Right cardiac atrium (tissue), 5 donors: ENCODE measurements around the gene SLC35E1. TPM values are rescaled to one million over a fixed set of nuclear protein-coding genes. Genes with fewer than 3 reads are reported as not detected.

Source experiments
- ATAC-seq, 2 donors: fragments of 200-7000 bp; cut with Tn5 transposase; one replicate each; pipeline versions ENCODE4 v1.8.0 to v1.9.1; 2020; ENCODE audit warnings: moderate library complexity in 2 of 2, mild to moderate bottlenecking in 1 of 2
- DNase-seq, 3 donors: peaks; one replicate each; pipeline ENCODE4 v3.0.0-alpha.2; 2020
- H3K27ac ChIP-seq: one replicate; pipeline ENCODE4 v1.5.1; 2013; ENCODE audit warnings: mild to moderate bottlenecking, low read length, control low read depth, moderate library complexity
- H3K27me3 ChIP-seq: one replicate; pipeline ENCODE4 v1.6.1; 2013; ENCODE audit not compliant: control insufficient read depth, insufficient read depth
- H3K4me1 ChIP-seq: one replicate; pipeline ENCODE4 v1.6.1; 2013; ENCODE audit warnings: low read length; ENCODE audit not compliant: control insufficient read depth, insufficient read depth
- H3K4me3 ChIP-seq: one replicate; pipeline ENCODE4 v1.5.1; 2013; ENCODE audit warnings: low read length, control low read depth
- H3K9me3 ChIP-seq: one replicate; pipeline ENCODE4 v1.6.1; 2013; ENCODE audit warnings: low read length; ENCODE audit not compliant: control insufficient read depth
- WGBS: extraction: QIAGEN DNeasy Blood & Tissue Kit; methylation state at CpG from one replicate; pipeline ENCODE4 v1.1.7; 2013; 5-methylcytosine and 5-hydroxymethylcytosine counted together
- intact Hi-C, 4 donors: fragments of 100-400 bp; cut with DNase I; formaldehyde crosslinking; loops; one replicate each; pipeline versions ENCODE4 v1.11.0 to v1.14.0; 2022 to 2023
- polyA plus RNA-seq: library from polyadenylated mRNA; stranded (reverse); fragments of 200-250 nt; gene quantifications from one replicate; pipeline ENCODE4 v1.2.3, GENCODE V29; 2013
- total RNA-seq, 4 donors: library from RNA; stranded (reverse); fragmentation: NEBNext Ultra II Directional; extraction: Animal tissue kit (Norgen Biotek cat#: 25700); gene quantifications; one replicate each; pipeline ENCODE4 v1.2.1, GENCODE V29; 2021
- donor health status: healthy with polysubstance abuse.
- donor health status: DM: no; HTN: yes; CAD: no.
- donor health status: DM: no; HTN: no; CAD: no.
- donor health status: DM: no; HTN: yes; CAD: no; lungs with severe emphysema.
- donor health status: DM: yes; HTN: yes; CAD: no.

SLC35E1 gene
- total and polyA plus RNA-seq, 5 donors: 21.0 to 26.6 (median 25.5) TPM

DNA sequence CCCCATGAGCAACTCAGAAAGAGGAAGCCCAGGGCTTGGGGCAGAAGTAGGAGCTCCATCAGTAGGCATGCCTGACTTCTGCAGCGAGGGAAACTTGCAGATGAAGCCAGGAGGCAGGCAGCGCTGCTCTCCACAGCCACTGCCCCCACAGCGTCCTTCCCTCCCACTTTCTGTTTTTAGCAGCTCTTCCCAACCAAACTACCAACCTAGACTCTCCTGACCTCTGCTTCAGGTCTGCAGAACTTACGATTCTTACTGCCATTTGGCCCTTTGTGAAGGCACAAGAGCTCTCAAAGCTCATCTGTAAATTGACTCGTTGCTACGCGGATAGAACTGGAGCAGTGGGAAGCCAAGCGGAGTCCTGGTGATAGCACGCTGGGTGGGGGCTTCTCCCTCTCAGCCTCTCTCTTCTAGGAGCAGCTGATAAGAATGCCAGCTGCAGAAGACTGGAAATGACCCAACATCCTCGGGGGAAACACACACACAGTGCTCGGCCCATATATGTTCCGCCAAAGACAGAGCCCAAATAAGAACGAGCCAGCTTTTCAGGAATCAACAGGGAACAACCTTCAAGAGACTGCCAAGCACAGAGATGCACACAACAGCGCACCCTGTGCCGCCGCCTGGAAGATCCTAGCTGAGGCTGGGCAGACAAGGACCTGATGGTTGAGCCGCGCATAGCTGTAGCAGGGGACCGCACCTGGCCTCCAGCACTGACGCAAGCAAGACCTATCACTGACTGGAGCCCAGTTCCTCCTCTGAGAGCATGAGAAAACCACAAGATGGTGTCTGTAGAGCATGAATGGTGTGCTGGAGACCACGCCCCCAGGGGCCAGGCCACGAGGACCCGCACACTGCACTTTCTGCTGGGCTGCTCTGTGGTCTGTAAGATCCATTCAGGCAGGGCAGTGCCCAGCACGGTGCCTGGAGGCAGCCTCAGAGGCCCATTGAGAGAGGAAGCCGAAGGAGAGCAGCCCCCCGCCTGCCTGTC, 15.9 kb upstream of the SLC35E1 start:
- H3K4me3 ChIP-seq: no peak overlapping the region
- WGBS: 14% methylated on average over 26 of the region's 26 CpGs
- H3K27ac ChIP-seq: peak overlapping the region; percentile 46
- DNase-seq: peak in 1 of 3 donors; percentile 73
- intact Hi-C loops: no loop called here
- peaks cover 48% of the 10 kb centered on the region for H3K4me1 ChIP-seq
- H3K9me3 ChIP-seq: no peaks in the 10 kb centered on the region
- peak; percentile 26 to 30 for ATAC-seq
- H3K27me3 ChIP-seq: no peaks in the 10 kb centered on the region

DNA sequence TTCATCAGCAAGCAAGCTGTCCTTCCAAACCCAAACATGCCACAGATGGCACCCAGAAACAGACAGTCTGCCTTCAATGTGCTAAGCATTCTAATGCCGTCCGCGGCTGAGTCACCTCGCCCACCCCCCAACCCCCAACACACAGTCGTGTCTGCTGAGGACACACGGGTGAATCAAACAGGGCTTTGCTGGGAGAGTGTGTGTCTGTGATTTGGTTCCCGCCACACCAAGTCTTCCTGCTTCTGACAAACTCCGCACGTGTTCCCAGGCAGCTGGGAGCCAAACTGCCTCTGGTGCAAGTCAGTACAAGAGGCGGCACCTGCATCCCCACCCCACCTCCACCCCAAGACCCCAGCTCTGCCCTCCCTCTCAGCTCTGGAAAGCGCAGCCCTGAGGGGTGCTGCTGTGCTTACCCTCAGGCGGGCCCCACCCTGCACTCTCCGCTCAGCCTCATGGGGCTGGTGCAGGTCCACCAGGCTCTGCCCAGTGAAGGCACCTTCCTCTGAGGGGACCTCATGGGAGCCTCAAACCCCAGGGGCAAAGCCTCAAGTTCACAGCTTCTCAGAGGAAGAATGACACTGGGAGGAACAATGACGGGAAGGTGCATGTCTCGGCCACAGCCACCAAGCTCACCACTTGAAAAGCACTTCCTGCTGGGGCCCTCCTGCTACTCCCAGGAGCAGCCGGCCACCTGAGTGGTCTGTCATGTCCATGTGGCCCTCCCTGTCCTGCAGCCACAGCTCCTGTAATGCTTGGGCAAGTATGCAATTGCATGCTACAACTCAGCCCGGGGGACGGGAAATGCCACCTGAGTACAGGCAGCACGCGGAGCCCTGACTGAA, 15.0 kb upstream of the SLC35E1 start:
- Histone ChIP-seq H3K27ac (no peak overlapping the region), H3K27me3 (no peaks in the 10 kb centered on the region), H3K9me3 (no peaks in the 10 kb centered on the region), H3K4me3 (no peak overlapping the region), H3K4me1 (peaks cover 46% of the 10 kb centered on the region)
- DNase-seq (no peak), ATAC-seq (no peak)
- intact Hi-C loops: no loop called here
- WGBS: 45% methylated on average over 20 of the region's 20 CpGs

DNA sequence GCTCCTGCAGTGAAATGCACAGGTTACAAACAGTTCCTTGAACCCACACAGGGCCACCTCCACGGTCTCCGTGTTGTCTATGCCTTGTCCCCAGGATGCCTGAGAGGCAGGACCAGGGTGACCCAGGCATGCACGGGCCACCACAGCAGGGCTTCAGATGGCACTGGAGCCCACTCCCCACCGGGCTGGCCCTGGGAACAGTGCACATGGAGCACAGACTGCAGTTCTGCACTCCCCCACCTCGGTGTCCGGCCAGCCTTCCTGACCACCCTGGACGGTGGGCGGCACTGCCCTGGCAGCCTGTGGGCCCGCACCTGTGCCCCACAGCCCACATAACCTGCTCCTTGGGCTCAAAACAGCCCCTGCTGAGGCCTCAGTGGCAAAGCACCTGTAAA, 14.3 kb upstream of the SLC35E1 start:
- peaks cover 47% of the 10 kb centered on the region for H3K4me1 ChIP-seq
- no peaks in the 10 kb centered on the region for H3K9me3 ChIP-seq
- WGBS: 88% methylated on average over 9 of the region's 9 CpGs
- DNase-seq: peak in 1 of 3 donors; percentile 37
- intact Hi-C loops: no loop called here
- no peak for ATAC-seq
- no peak overlapping the region for H3K4me3 ChIP-seq
- no peaks in the 10 kb centered on the region for H3K27me3 ChIP-seq
- no peak overlapping the region for H3K27ac ChIP-seq

DNA sequence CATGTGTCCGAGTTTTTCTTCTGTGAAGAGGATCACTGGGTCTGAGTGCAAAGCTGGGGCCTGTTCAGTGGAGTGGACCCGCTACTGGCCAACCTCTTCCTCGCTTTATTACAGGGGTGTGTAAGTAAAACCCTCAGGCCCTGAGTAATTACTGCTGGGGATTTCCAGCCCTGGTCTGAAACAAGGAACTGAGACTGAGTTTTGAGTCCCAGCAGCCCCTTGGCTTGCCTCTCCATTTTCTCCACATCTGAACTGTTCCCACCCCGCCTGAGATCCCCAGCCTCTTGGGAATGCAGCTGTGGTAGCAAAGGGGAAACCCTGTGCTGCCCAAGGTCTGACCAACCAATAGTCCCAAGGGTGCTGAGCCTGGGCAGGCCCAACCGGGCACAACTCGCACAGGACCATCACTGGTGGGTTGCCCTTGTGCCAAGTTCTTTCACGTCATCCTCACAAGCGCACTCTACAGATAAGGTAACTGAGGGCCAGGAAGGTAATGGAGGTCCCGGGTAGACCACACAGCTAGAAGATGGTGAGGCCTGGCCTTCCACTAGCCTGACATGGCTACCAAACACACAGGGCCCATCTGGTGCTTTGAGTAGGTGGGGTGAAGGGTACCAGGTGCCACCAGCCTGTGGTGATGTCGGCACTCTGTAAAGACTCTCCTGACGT, 13.7 kb upstream of the SLC35E1 start:
- H3K9me3 ChIP-seq: no peaks in the 10 kb centered on the region
- peaks cover 51% of the 10 kb centered on the region for H3K4me1 ChIP-seq
- H3K4me3 ChIP-seq: no peak overlapping the region
- peak in 1 of 3 donors; percentile 32 for DNase-seq
- 83% methylated on average over 11 of the region's 11 CpGs for WGBS
- no peak for ATAC-seq
- intact Hi-C loops: no loop called here
- H3K27me3 ChIP-seq: no peaks in the 10 kb centered on the region
- H3K27ac ChIP-seq: no peak overlapping the region

DNA sequence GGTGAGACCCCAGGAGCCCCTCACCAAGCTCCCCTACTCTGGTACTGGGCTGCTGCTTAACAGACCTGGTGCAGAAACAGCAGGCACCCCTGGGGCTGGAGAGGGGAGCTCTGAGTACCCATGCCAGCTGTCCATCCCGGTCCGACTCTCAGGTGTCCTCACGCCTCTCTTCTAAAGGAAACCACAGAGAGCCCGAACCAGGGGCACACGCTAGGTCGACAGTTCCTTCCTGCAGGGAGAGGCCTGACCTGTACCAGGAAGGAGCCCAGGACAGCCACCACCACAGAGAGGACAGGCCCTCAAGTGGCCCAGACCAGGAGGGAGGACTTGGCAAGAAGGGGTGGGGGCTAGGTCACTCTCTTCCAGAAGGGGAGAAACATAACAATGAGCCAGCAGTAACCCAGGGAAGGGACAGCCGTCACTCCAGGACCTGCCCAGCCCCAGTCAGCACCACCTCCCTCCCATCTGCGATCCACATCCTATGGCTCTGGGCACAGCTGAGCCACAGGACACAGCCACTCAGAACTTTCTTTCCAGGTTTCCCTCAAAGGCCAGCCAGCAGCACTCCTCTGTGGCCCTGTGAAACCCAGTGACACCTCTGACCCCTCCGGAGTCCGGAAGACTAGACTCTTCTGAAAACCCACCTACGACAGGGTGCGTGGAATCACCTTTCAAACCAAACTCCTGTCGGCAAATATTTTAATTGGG, 13.0 kb upstream of the SLC35E1 start:
- Histone ChIP-seq H3K27ac (no peak overlapping the region), H3K9me3 (no peaks in the 10 kb centered on the region), H3K27me3 (no peaks in the 10 kb centered on the region), H3K4me3 (no peak overlapping the region), H3K4me1 (peaks cover 52% of the 10 kb centered on the region)
- WGBS: 79% methylated on average over 13 of the region's 13 CpGs
- intact Hi-C loops: no loop called here
- ATAC-seq (no peak), DNase-seq (peak in 1 of 3 donors; percentile 50)

DNA sequence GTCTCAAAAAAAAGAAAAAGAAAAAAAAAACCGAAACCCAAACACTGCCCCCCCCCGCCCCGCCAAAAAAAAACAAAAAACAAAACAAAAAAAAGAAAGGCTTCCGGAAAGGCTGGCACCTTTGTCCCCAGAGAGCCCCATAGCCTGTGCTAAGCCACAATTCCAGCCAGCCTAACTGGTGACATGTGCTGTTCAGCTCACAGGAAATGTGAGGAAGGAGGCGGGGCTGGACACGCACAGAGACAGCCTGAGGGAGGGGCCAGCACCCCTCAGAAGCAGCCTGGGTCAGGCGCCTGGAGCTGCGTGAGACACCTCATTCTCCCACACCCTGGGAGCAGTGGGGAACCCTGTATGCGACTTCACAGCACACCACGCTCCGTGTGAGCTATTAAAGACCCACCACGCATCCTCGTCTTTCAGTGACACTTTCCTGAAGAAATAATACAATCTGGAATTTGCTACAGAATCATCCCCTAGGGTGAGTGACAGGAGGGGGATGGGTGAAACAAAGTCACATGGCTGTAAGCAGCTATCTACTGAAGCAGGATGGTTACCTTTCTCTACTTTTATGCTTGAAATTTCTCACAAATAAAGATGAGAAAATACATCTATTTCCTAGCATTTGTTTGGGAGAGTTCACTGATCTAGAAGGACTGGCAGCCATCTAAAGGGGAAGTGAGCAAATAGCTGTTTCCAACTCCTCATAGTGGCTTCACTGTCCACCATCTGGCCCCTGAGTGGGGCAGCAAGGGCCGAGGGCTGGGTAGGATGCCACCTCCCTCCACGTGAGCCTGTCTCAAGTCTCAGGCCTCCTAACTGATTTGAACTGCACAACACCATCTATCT, 12.3 kb upstream of the SLC35E1 start:
- intact Hi-C loops: no loop called here
- Histone ChIP-seq H3K27ac (peak overlapping the region; percentile 71), H3K4me1 (peaks cover 47% of the 10 kb centered on the region), H3K27me3 (no peaks in the 10 kb centered on the region), H3K4me3 (no peak overlapping the region), H3K9me3 (no peaks in the 10 kb centered on the region)
- ATAC-seq: peak; percentile 83 to 87
- WGBS: 4% methylated on average over 15 of the region's 15 CpGs
- peak; percentile 81 to 93 (median 91) for DNase-seq

DNA sequence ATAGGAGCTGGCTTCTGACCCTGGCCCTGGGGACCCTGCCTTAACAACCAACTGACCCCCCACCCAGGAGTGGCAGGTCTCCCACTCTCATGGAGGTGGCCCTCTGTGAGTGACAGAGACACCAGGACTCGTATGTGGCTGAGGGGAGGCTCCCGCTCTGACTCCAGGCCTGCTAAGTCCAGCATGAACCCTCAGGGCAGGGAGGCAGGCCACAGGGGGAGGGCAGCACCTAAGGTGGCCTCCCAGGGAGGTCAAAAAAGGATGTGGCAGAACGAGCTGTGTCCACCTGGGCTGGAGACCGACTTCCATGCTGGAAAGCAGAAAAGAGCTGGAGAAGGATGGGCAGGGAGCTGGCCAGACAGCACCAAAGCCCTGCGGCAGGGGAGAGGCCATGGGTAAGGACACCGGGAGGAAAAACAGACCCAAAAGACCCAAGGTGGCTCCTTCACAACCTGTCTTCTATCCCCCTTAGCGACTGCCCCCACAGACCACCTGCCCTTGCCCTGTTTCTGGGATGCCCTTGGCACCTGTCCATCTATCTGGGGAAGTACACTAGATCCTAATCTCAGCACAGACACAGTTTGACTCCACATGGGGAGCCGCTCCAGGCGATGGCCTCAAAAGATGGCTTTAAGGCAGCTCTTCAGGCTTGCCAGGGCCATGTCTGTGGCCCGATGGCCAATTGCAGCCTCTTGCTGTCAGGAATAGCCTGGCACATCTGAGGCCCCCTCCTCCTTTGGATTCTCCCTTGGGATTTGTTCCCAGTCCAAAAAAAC, 10.5 kb upstream of the SLC35E1 start:
- DNase-seq (peak in 1 of 3 donors; percentile 36), ATAC-seq (no peak)
- WGBS: 85% methylated on average over 10 of the region's 10 CpGs
- no peaks in the 10 kb centered on the region for H3K27me3 ChIP-seq
- no peak overlapping the region for H3K27ac ChIP-seq
- intact Hi-C loops: no loop called here
- no peaks in the 10 kb centered on the region for H3K9me3 ChIP-seq
- H3K4me1 ChIP-seq: peaks cover 31% of the 10 kb centered on the region
- H3K4me3 ChIP-seq: no peak overlapping the region

DNA sequence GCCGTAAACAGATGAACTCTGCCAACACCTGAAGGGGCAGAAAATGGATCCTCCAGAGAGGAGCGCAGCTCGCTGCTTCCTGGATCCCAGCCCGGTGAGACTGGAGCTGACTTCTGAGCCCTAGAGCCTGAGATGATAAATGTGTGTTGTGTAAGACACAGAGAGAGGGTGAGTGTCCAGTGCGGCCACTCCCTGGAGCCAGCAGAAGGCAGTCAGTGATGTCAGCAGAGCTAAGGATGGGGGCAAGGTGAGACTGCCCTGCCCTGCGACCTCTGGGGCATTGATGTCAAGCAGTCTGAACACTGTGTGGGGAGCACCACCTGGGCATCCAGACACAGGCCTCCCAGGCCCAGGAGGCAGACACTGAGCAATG, 9.7 kb upstream of the SLC35E1 start:
- peaks cover 28% of the 10 kb centered on the region for H3K4me1 ChIP-seq
- H3K4me3 ChIP-seq: no peak overlapping the region
- peak in 1 of 3 donors; percentile 40 for DNase-seq
- H3K27ac ChIP-seq: peak overlapping the region; percentile 33
- ATAC-seq: no peak
- H3K9me3 ChIP-seq: no peaks in the 10 kb centered on the region
- no peaks in the 10 kb centered on the region for H3K27me3 ChIP-seq
- intact Hi-C loops: no loop called here
- WGBS: 82% methylated on average over 6 of the region's 6 CpGs

DNA sequence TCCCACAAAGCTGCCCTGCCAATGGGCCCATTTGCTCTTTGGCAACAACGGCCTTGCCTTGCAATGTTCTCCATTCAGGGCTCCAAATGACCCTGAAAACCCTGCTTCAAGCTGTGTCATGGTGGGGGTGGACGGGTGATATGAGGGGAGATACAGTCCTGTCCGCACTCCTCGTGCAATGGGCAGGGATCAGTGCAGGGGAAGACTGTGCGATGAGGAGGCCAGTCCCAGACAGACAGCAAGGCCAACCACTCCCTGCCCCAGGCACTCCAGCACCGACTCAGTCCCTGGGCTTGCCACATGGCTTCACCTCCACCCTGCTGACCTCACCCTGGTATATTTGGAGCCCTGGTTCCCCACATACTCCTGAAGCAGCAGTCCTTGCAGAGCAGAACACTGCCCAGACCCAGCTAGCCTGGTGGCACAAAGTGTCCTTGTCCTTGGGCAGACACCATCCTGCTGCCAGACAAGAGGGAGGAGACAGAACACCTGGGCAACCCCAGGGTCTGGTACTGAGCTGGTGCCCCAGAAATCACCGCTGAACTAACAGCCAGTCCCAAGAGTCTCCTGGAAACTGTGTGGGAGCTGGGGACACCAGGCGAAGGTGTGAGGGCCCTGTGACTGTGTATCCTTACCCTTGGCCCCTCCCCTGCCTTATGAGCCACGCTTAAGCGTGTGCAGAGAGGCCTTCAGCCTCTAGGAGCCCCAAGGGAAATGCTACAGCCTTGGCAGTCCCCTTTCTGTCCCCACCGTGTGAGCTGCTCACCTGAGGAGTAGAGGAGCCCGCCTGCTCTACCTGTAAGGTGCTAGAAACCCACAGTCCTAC, 9.1 kb upstream of the SLC35E1 start:
- peak overlapping the region; percentile 33 for H3K27ac ChIP-seq
- WGBS: 74% methylated on average over 12 of the region's 12 CpGs

More for the DNA sequence above, 9.1 kb upstream of the SLC35E1 start:
- H3K4me3 ChIP-seq: no peak overlapping the region
- no peaks in the 10 kb centered on the region for H3K9me3 ChIP-seq
- peak in 1 of 3 donors; percentile 20 for DNase-seq
- H3K4me1 ChIP-seq: peaks cover 28% of the 10 kb centered on the region
- ATAC-seq: no peak
- intact Hi-C loops: no loop called here
- no peaks in the 10 kb centered on the region for H3K27me3 ChIP-seq
